HCT116 (cell line): ENCODE measurements around the gene TAC3. TPM values are rescaled to one million over a fixed set of nuclear protein-coding genes. Genes with fewer than 3 reads are reported as not detected.

ENCODE experiments used
- ATAC-seq: fragments of 200-7000 bp; cut with Tn5 transposase; 2 replicates; pipeline ENCODE4 v1.9.1; 2020; ENCODE audit warnings: mild to moderate bottlenecking, moderate library complexity
- BruUV-seq: library from RNA; stranded (reverse); fragments of 400-500 nt; replicated peaks from 2 replicates; lab custom pipeline; 2021; lab: Mats Ljungman, UMichigan
- CTCF ChIA-PET: fragments of 300-600 bp; sonication (Branson Sonifier 250); formaldehyde crosslinking; loops from one replicate; lab custom pipeline; 2021; ENCODE audit warnings: antibody characterized with exemption; lab: Charles Lee
- POLR2A ChIA-PET: fragments of 300-600, 350-600 bp; sonication (Branson Sonifier 250); formaldehyde crosslinking; loops from one replicate; lab custom pipeline; 2021; ENCODE audit warnings: antibody characterized with exemption; lab: Charles Lee
- RAD21 ChIA-PET, 2 experiments: fragments of 300-600 bp; sonication (Branson Sonifier 250); formaldehyde crosslinking; loops; one replicate each; lab custom pipeline; 2023; ENCODE audit warnings: low total read pairs in 2 of 2; ENCODE audit not compliant: uncharacterized antibody in 2 of 2, unreplicated experiment in 2 of 2, low non-redundant PET in 1 of 2; lab: Charles Lee
- DNase-seq: peaks from one replicate; pipeline ENCODE4 v3.0.0-alpha.2; 2010; ENCODE audit warnings: low read depth, low spot score
- H2AFZ ChIP-seq: fragments of 200-600 bp; shearing (Covaris generic), sonication (generic); 2 replicates; pipeline ENCODE4 v1.6.1; 2017; ENCODE audit warnings: low read depth, mixed run types, mixed read lengths, antibody characterized with exemption, low read length; ENCODE audit not compliant: poor library complexity, severe bottlenecking
- H3K27ac ChIP-seq: 2 replicates; pipeline ENCODE4 v1.5.1; 2012; ENCODE audit warnings: low read depth, low read length
- H3K27me3 ChIP-seq: fragments of 200-600 bp; sonication (generic); 2 replicates; pipeline ENCODE4 v1.6.1; 2016; ENCODE audit warnings: mixed run types, low read length, mixed read lengths; ENCODE audit not compliant: insufficient read depth
- H3K36me3 ChIP-seq, 2 experiments: fragments of 200-500 bp in 1 of 2; fragments of 200-600 bp in 1 of 2; sonication (Bioruptor generic) in 1 of 2; sonication (generic) in 1 of 2; 2 replicates each; pipeline versions ENCODE4 v1.5.1 to v1.6.1; 2014 to 2016; ENCODE audit warnings: low read length in 2 of 2, inconsistent platforms in 1 of 2, mixed read lengths in 1 of 2, mixed run types in 1 of 2; ENCODE audit not compliant: insufficient read depth in 2 of 2, control insufficient read depth in 1 of 2
- H3K4me1 ChIP-seq, 2 experiments: fragments of 200-600 bp in 1 of 2; sonication (generic) in 1 of 2; 2 replicates each; pipeline versions ENCODE4 v1.5.1 to v1.6.1; 2012 to 2017; ENCODE audit warnings: low read length in 2 of 2, inconsistent platforms in 1 of 2, mild to moderate bottlenecking in 1 of 2, mixed read lengths in 1 of 2, mixed run types in 1 of 2, moderate library complexity in 1 of 2; ENCODE audit not compliant: insufficient read depth in 2 of 2, control insufficient read depth in 1 of 2
- H3K4me2 ChIP-seq: fragments of 200-600 bp; sonication (generic); 2 replicates; pipeline ENCODE4 v1.6.1; 2017; ENCODE audit warnings: mixed run types, low read length, mixed read lengths
- H3K4me3 ChIP-seq, 2 experiments: fragments of 200-600 bp in 1 of 2; sonication (generic) in 1 of 2; replicated peaks in 1 of 2; 2 replicates each; pipeline ENCODE4 v1.5.1; 2011 to 2016; ENCODE audit warnings: low read length in 2 of 2, control low read depth in 1 of 2, low read depth in 1 of 2, mild to moderate bottlenecking in 1 of 2, mixed read lengths in 1 of 2, mixed run types in 1 of 2
- H3K79me2 ChIP-seq: fragments of 200-600 bp; sonication (generic); 2 replicates; pipeline ENCODE4 v1.6.1; 2017; ENCODE audit warnings: mild to moderate bottlenecking, mixed run types, low read length, moderate library complexity, mixed read lengths; ENCODE audit not compliant: insufficient read depth
- H3K9ac ChIP-seq: fragments of 200-600 bp; sonication (generic); 2 replicates; pipeline ENCODE4 v1.6.1; 2016; ENCODE audit warnings: low read length, mixed read lengths
- H3K9me2 ChIP-seq: fragments of 200-600 bp; sonication (generic), shearing (Covaris generic); 2 replicates; pipeline ENCODE4 v1.6.1; 2017; ENCODE audit warnings: mixed run types, mild to moderate bottlenecking, moderate library complexity; ENCODE audit not compliant: insufficient read depth
- H3K9me3 ChIP-seq, 2 experiments: fragments of 200-500 bp in 1 of 2; fragments of 200-600 bp in 1 of 2; sonication (Bioruptor generic) in 1 of 2; sonication (generic) in 1 of 2; 2 replicates each; pipeline ENCODE4 v1.6.1; 2014 to 2017; ENCODE audit warnings: low read length in 2 of 2, mixed read lengths in 2 of 2, inconsistent platforms in 1 of 2, low read depth in 1 of 2, mild to moderate bottlenecking in 1 of 2, mixed run types in 1 of 2, moderate library complexity in 1 of 2; ENCODE audit not compliant: control insufficient read depth in 1 of 2, insufficient read depth in 1 of 2
- H4K20me1 ChIP-seq: fragments of 200-600 bp; sonication (generic), shearing (Covaris generic); 2 replicates; pipeline ENCODE4 v1.6.1; 2017; ENCODE audit warnings: mixed run types, mild to moderate bottlenecking, moderate library complexity; ENCODE audit not compliant: insufficient read depth
- ATF3 ChIP-seq: IDR thresholded peaks from 2 replicates; pipeline ENCODE4 v1.6.1; 2012
- CBX3 ChIP-seq: IDR thresholded peaks from 2 replicates; pipeline ENCODE4 v1.6.1; 2012; ENCODE audit warnings: low read depth
- CEBPB ChIP-seq: IDR thresholded peaks from 2 replicates; pipeline ENCODE4 v1.6.1; 2012; ENCODE audit warnings: low read depth
- CTCF ChIP-seq, 3 experiments: fragments of 200-600 bp in 1 of 3; sonication (generic) in 1 of 3; IDR thresholded peaks in 2 of 3; conservative IDR thresholded peaks in 1 of 3; 2 replicates each; pipeline ENCODE4 v1.5.1; 2012 to 2017; ENCODE audit warnings: low read depth in 2 of 3, low read length in 2 of 3, antibody characterized with exemption in 1 of 3, borderline replicate concordance in 1 of 3, control low read depth in 1 of 3, mild to moderate bottlenecking in 1 of 3, mixed read lengths in 1 of 3, mixed run types in 1 of 3, moderate library complexity in 1 of 3; ENCODE audit not compliant: insufficient read depth in 1 of 3
- ELF1 ChIP-seq: IDR thresholded peaks from 2 replicates; pipeline ENCODE4 v1.6.1; 2012; ENCODE audit warnings: low read depth, borderline replicate concordance
- EZH2 ChIP-seq: fragments of 200-600 bp; sonication (generic); IDR thresholded peaks from 2 replicates; pipeline ENCODE4 v1.6.1; 2017; ENCODE audit warnings: antibody characterized with exemption, mixed run types
- JUND ChIP-seq: IDR thresholded peaks from 2 replicates; pipeline ENCODE4 v1.6.1; 2012
- MAX ChIP-seq: IDR thresholded peaks from 2 replicates; pipeline ENCODE4 v1.6.1; 2012
- POLR2A ChIP-seq: IDR thresholded peaks from 2 replicates; pipeline ENCODE4 v1.7.0; 2011; ENCODE audit warnings: borderline replicate concordance; ENCODE audit not compliant: insufficient read depth, insufficient read length; ENCODE audit errors: extremely low read depth
- POLR2AphosphoS5 ChIP-seq: IDR thresholded peaks from 2 replicates; pipeline ENCODE4 v1.6.1; 2011; ENCODE audit warnings: mild to moderate bottlenecking, low read depth, low read length, moderate library complexity
- RAD21 ChIP-seq: IDR thresholded peaks from 2 replicates; pipeline ENCODE4 v1.6.1; 2012; ENCODE audit warnings: low read depth, mild to moderate bottlenecking
- REST ChIP-seq: IDR thresholded peaks from 2 replicates; pipeline ENCODE4 v1.6.1; 2012; ENCODE audit warnings: low read depth
- SIN3A ChIP-seq: IDR thresholded peaks from 2 replicates; pipeline ENCODE4 v1.6.1; 2012; ENCODE audit warnings: low read depth
- SP1 ChIP-seq: IDR thresholded peaks from 2 replicates; pipeline ENCODE4 v1.6.1; 2012; ENCODE audit warnings: low read depth
- SRF ChIP-seq: IDR thresholded peaks from 2 replicates; pipeline ENCODE4 v1.6.1; 2012; ENCODE audit warnings: low read depth
- TCF7L2 ChIP-seq: IDR thresholded peaks from 2 replicates; pipeline ENCODE4 v1.7.0; 2011; ENCODE audit warnings: borderline replicate concordance, inconsistent platforms; ENCODE audit not compliant: insufficient read depth, insufficient read length; ENCODE audit errors: extremely low read depth
- ZBTB33 ChIP-seq: IDR thresholded peaks from 2 replicates; pipeline ENCODE4 v1.6.1; 2011; ENCODE audit warnings: mild to moderate bottlenecking, low read length, moderate library complexity; ENCODE audit not compliant: insufficient replicate concordance; ENCODE audit errors: extremely low read depth
- ZFX ChIP-seq: fragments of 450-650 bp; IDR thresholded peaks from 2 replicates; pipeline ENCODE4 v1.6.1; 2017
- ZNF274 ChIP-seq: fragments of 200-500 bp; sonication (Bioruptor generic); IDR thresholded peaks from 2 replicates; pipeline ENCODE4 v1.6.1; 2014; ENCODE audit warnings: mild to moderate bottlenecking, low read depth, low read length, inconsistent platforms
- intact Hi-C: fragments of 100-400 bp; cut with micrococcal nuclease; formaldehyde crosslinking; loops from 2 replicates; pipeline ENCODE4 v1.10.0; 2022
- total RNA-seq: library from RNA; stranded (reverse); gene quantifications from one replicate; pipeline ENCODE4 v1.2.1, GENCODE V29; 2021; ENCODE audit not compliant: unreplicated experiment

Gene TAC3
- total RNA-seq, 1 experiment from 2014 or later = not detected

GRCh38 chr12:57040750-57041149 lies 24.4 kb upstream of the TAC3 start (continued):
- TF ChIP-seq CEBPB = no peak
- TF ChIP-seq SP1 = no peak
- TF ChIP-seq POLR2AphosphoS5 = no peak

GRCh38 chr12:57040211-57040610 lies 23.9 kb upstream of the TAC3 start:
- no peak for TF ChIP-seq POLR2A
- TF ChIP-seq RAD21 = no peak
- no peak for TF ChIP-seq EZH2
- TF ChIP-seq TCF7L2 = no peak
- TF ChIP-seq MAX = no peak
- no peak for TF ChIP-seq CEBPB
- TF ChIP-seq POLR2AphosphoS5 = no peak
- TF ChIP-seq SRF = no peak
- TF ChIP-seq CBX3 = no peak
- no peak for TF ChIP-seq ELF1
- TF ChIP-seq REST = no peak
- no peak for TF ChIP-seq SIN3A
- no peak for TF ChIP-seq JUND
- no peak for TF ChIP-seq SP1
- no peak for TF ChIP-seq ZFX
- no peak for TF ChIP-seq ZBTB33
- no peak for TF ChIP-seq CTCF (IDR thresholded peaks at IDR 0.05 in 2 of 3, conservative IDR thresholded peaks at IDR 0.05 in 1 of 3; ENCODE audit: borderline replicate concordance in 1 of 3, insufficient read depth in 1 of 3, low read depth in 2 of 3, low read length in 2 of 3)
- TF ChIP-seq ATF3 = no peak
- no peak for TF ChIP-seq ZNF274
- Histone ChIP-seq H3K9ac (no peak overlapping the region), H3K27me3 (peaks cover 20% of the 10 kb centered on the region; the same call in 1 of the 2 replicates), H3K36me3 (no peaks in the 10 kb centered on the region), H4K20me1 (no peaks in the 10 kb centered on the region), H3K27ac (no peak overlapping the region), H3K4me1 (no peaks in the 10 kb centered on the region), H3K4me3 (no peak overlapping the region), H3K79me2 (no peaks in the 10 kb centered on the region), H3K4me2 (no peak overlapping the region), H3K9me3 (no peaks in the 10 kb centered on the region), H2AFZ (no peak overlapping the region), H3K9me2 (no peaks in the 10 kb centered on the region)
- ATAC-seq = no peak
- no TSS peak for BruUV-seq
- intact Hi-C loops = no loop called here
- no peak for DNase-seq
- CTCF ChIA-PET = interaction anchor here (1.0 to 1.9 kb wide), 3 partner anchors 9 to 143 kb away, joined by 3 to 4 read pairs (median 3); partner anchors contain the start of gene MYO1A
- RAD21 ChIA-PET = no interaction called here
- POLR2A ChIA-PET = interaction anchor here (1.4 kb wide), 1 partner anchor 8 kb away, joined by 3 read pairs; no protein-coding TSS in a partner anchor
